HG03196 (cell line): ENCODE measurements around the gene PRLH.

Source experiments
- ATAC-seq: cut with Tn5 transposase; IDR thresholded peaks from one replicate; pipeline ENCODE4 v1.9.1; 2021; ENCODE audit not compliant: unreplicated experiment

Gene PRLH

GRCh38 chr2:237538901-237539300 is 27.5 kb upstream of the PRLH start:
- ATAC-seq: no peak

GRCh38 chr2:237539681-237540080 is 26.7 kb upstream of the PRLH start:
- no peak for ATAC-seq

- ATAC-seq: no peak
Measured at GRCh38 chr2:237540223-237540775, 26.1 kb upstream of the PRLH start.

GRCh38 chr2:237540823-237541222 is 25.6 kb upstream of the PRLH start:
- ATAC-seq: no peak

GRCh38 chr2:237541243-237541642 is 25.1 kb upstream of the PRLH start:
- no peak for ATAC-seq

GRCh38 chr2:237542001-237542704 is 24.2 kb upstream of the PRLH start:
- ATAC-seq: no peak

GRCh38 chr2:237546040-237546875 is 20.1 kb upstream of the PRLH start:
- no peak for ATAC-seq

GRCh38 chr2:237546876-237547395 is 19.4 kb upstream of the PRLH start:
- no peak for ATAC-seq

GRCh38 chr2:237547841-237548416 is 18.4 kb upstream of the PRLH start:
- no peak for ATAC-seq

GRCh38 chr2:237549216-237549615 is 17.2 kb upstream of the PRLH start:
- no peak for ATAC-seq

- ATAC-seq: no peak
Measured at GRCh38 chr2:237549643-237550415, 16.5 kb upstream of the PRLH start.

GRCh38 chr2:237551071-237551574 is 15.3 kb upstream of the PRLH start:
- no peak for ATAC-seq

- no peak for ATAC-seq
Measured at GRCh38 chr2:237552908-237553307, 13.5 kb upstream of the PRLH start.

- ATAC-seq: no peak
Measured at GRCh38 chr2:237553948-237554347, 12.4 kb upstream of the PRLH start.

- ATAC-seq: no peak
Measured at GRCh38 chr2:237555560-237555959, 10.8 kb upstream of the PRLH start.

GRCh38 chr2:237556773-237557632 is 9.4 kb upstream of the PRLH start:
- peak; percentile 91 for ATAC-seq

GRCh38 chr2:237557633-237558015 is 8.8 kb upstream of the PRLH start:
- ATAC-seq: peak; percentile 26

- no peak for ATAC-seq
Measured at GRCh38 chr2:237558961-237559641, 7.3 kb upstream of the PRLH start.

GRCh38 chr2:237561221-237561620 is 5.2 kb upstream of the PRLH start:
- ATAC-seq: no peak
